Brain pericyte (primary cell): ENCODE measurements around the gene ANXA8L1.
"Not testable (repeated sequence)": the region's sequence is repeated elsewhere in the genome, so short reads cannot be mapped to it uniquely, and the experiment has no call there.

ENCODE experiments used
- DNase-seq: peaks from one replicate; pipeline ENCODE4 v3.0.0-alpha.2; 2012; ENCODE audit warnings: low read depth, low spot score

The ANXA8L1 gene

GRCh38 chr10:46397767-46398166, 22.2 kb downstream of the ANXA8L1 start:
- DNase-seq = not testable (repeated sequence)

DNA sequence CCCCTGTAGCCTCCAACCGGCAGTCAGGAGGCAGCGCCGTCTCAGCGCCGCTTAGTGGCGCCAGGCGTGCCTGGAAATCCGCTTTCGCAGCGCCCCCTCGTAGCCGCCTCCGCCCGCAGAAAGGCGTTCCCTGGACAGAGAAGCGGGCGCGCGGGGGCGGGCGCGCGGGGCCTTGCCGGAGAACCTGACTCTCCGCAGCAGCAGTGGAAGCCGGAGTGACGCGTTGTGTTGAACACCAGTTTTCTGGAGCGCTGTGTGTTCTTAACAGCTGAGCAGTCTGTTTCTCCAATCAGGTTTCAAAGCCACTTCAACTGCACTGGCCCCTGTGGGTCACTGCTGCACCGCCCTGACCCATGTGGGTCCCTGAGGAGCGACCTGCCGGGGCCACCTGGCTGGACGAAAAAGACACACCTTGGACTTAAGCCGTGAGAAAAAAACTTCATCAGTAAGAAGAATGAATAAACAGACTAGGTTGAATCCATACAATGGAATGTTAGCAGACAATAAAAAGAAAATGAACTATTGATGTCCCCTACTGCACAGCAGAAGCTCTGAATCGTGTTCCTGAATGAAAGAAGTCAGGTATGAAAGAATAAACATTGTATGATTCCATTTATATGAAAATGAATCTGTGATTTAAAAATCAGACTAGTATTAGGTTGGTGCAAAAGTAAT, 22.8 kb downstream of the ANXA8L1 start:
- not testable (repeated sequence) for DNase-seq

GRCh38 chr10:46409556-46409955, 34.0 kb downstream of the ANXA8L1 start:
- not testable (repeated sequence) for DNase-seq

GRCh38 chr10:46411123-46411522, 35.5 kb downstream of the ANXA8L1 start:
- not testable (repeated sequence) for DNase-seq

DNA sequence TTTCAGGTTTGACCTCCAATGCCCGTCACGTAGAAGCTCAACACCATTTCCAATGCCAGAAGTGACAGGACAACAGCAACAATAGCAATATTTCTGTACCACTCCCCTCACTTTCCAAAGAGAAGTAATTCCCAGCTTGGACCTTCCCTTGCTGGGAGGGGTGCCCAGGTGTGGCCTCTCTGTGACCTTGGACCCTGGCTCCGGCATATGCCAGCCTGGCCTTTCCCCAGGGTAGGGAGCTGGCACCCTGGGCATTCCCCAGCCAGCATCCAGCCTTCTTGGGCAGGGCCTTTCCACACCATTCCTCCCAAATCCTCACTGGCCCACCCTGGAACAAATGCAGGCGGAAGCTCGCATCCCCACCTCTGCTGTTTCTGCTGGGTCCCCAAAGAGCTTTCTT, 37.1 kb downstream of the ANXA8L1 start:
- DNase-seq = not testable (repeated sequence)

DNA sequence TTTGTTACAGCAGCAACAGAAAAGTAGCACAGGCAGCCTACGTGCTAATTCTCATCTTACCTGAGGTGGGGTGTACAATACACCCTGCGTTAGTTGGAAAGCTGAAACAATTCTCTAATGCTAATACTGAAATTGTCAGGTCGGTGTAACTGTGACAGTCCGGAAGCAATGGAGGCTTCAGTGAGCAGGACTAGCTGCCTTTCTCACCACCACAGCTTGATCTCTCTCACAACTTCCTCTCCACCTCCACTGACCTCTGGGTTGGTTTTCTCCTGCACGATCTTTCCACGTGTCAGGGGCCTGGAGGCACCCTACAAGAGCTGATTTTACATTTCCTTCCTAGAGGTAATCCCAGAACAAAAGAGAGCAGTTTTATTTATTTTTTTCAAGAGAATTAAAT, 39.7 kb downstream of the ANXA8L1 start:
- DNase-seq = not testable (repeated sequence)

GRCh38 chr10:46418283-46418682, 42.7 kb downstream of the ANXA8L1 start:
- DNase-seq = not testable (repeated sequence)

- DNase-seq = not testable (repeated sequence)
These were observed 44.2 kb downstream of the ANXA8L1 start for GRCh38 chr10:46419570-46420379.

DNA sequence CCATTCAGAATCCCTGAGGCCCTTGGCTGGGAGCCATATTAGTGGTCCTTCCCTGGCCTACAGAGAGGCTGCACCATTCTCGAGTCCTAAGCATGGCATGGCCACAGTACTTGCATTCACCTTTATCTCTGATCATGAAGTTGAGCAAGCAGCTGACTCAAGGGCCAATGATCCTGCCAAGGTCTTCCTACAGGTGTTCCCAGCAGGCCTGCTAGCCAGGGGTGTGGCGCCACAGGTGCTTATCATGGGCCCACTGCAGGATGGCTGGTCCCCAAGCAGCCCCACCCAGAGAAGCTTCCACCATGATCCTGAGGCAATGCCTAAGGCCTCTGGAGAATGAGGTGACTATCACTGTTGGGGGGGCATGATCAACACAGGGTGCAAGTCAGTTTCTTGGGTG, 48.0 kb downstream of the ANXA8L1 start:
- not testable (repeated sequence) for DNase-seq

- DNase-seq = not testable (repeated sequence)
These were observed 65.4 kb downstream of the ANXA8L1 start for GRCh38 chr10:46440942-46441341.
